GM23338 (cell line): ENCODE measurements around the gene SRSF2. TPM values are rescaled to one million over a fixed set of nuclear protein-coding genes. Genes with fewer than 3 reads are reported as not detected.

Experiments
- ATAC-seq: fragments of 200-7000 bp; cut with Tn5 transposase; 3 replicates; pipeline ENCODE4 v1.9.1; 2020
- DNase-seq: peaks from one replicate; pipeline ENCODE4 v3.0.0-alpha.2; 2015; ENCODE audit warnings: low spot score
- H2AFZ ChIP-seq: fragments of 200-600 bp; sonication (generic); 2 replicates; pipeline ENCODE4 v1.8.0; 2016; ENCODE audit warnings: antibody characterized with exemption, mild to moderate bottlenecking, moderate library complexity
- H3F3A ChIP-seq: fragments of 200-600 bp; sonication (generic); replicated peaks from 2 replicates; pipeline ENCODE4 v1.8.0; 2017; ENCODE audit warnings: antibody characterized with exemption, mixed run types, low read depth
- H3K27ac ChIP-seq: fragments of 200-600 bp; sonication (generic); 2 replicates; pipeline ENCODE4 v1.6.1; 2016; ENCODE audit warnings: low read depth
- H3K27me3 ChIP-seq: fragments of 200-600 bp; sonication (generic); 2 replicates; pipeline ENCODE4 v1.8.0; 2016; ENCODE audit warnings: mild to moderate bottlenecking, mixed run types, moderate library complexity; ENCODE audit not compliant: insufficient read depth
- H3K36me3 ChIP-seq: fragments of 200-600 bp; sonication (generic); 2 replicates; pipeline ENCODE4 v1.8.0; 2016; ENCODE audit warnings: mild to moderate bottlenecking; ENCODE audit not compliant: insufficient read depth
- H3K4me1 ChIP-seq: fragments of 200-600 bp; sonication (generic); 2 replicates; pipeline ENCODE4 v1.8.0; 2016; ENCODE audit warnings: mild to moderate bottlenecking, moderate library complexity; ENCODE audit not compliant: insufficient read depth
- H3K4me2 ChIP-seq: fragments of 200-600 bp; sonication (generic); 2 replicates; pipeline ENCODE4 v1.7.1; 2017; ENCODE audit warnings: mixed run types
- H3K4me3 ChIP-seq: fragments of 200-600 bp; sonication (generic); 2 replicates; pipeline ENCODE4 v1.6.1; 2016; ENCODE audit warnings: mixed run types
- H3K79me2 ChIP-seq: fragments of 200-600 bp; sonication (generic); replicated peaks from 2 replicates; pipeline ENCODE4 v1.8.0; 2017; ENCODE audit warnings: mild to moderate bottlenecking; ENCODE audit not compliant: insufficient read depth
- H3K9me2 ChIP-seq: fragments of 200-600 bp; sonication (generic); 2 replicates; pipeline ENCODE4 v1.8.0; 2017; ENCODE audit not compliant: insufficient read depth
- H4K20me1 ChIP-seq: fragments of 200-600 bp; sonication (generic); replicated peaks from 2 replicates; pipeline ENCODE4 v1.8.0; 2017; ENCODE audit warnings: mild to moderate bottlenecking; ENCODE audit not compliant: insufficient read depth
- H3K27ac Mint-ChIP-seq: 2 replicates; pipeline ENCODE4 v1.8.0; 2020; ENCODE audit warnings: inconsistent platforms, mild to moderate bottlenecking, moderate library complexity, mixed read lengths
- H3K27me3 Mint-ChIP-seq: 3 replicates; pipeline ENCODE4 v1.8.0; 2022; ENCODE audit warnings: low read depth, mild to moderate bottlenecking, moderate library complexity, mixed read lengths, inconsistent platforms; ENCODE audit not compliant: insufficient read depth, poor library complexity
- H3K36me3 Mint-ChIP-seq: 3 replicates; pipeline ENCODE4 v1.8.0; 2021; ENCODE audit warnings: low read depth, mild to moderate bottlenecking, inconsistent platforms, moderate library complexity, mixed read lengths
- H3K4me1 Mint-ChIP-seq: 3 replicates; pipeline ENCODE4 v1.8.0; 2020; ENCODE audit warnings: mild to moderate bottlenecking, inconsistent platforms, mixed read lengths
- H3K4me3 Mint-ChIP-seq: 3 replicates; pipeline ENCODE4 v1.8.0; 2021; ENCODE audit warnings: moderate library complexity, mild to moderate bottlenecking, inconsistent platforms, mixed read lengths
- H3K9me3 Mint-ChIP-seq: 3 replicates; pipeline ENCODE4 v1.8.0; 2020; ENCODE audit warnings: moderate library complexity, mild to moderate bottlenecking, inconsistent platforms, mixed read lengths
- CREB1 ChIP-seq: fragments of 250-450 bp; sonication (Bioruptor Pico); IDR thresholded peaks from 2 replicates; pipeline ENCODE4 v1.5.0; 2020; ENCODE audit warnings: low read depth, mild to moderate bottlenecking, moderate library complexity
- EZH2 ChIP-seq: fragments of 200-600 bp; sonication (generic); IDR thresholded peaks from one replicate; pipeline ENCODE4 v1.8.0; 2017; ENCODE audit warnings: antibody characterized with exemption, mild to moderate bottlenecking, low read depth; ENCODE audit not compliant: unreplicated experiment
- JUNB ChIP-seq: IDR thresholded peaks from one replicate; pipeline ENCODE4 v1.6.1; 2016; ENCODE audit warnings: antibody characterized with exemption; ENCODE audit not compliant: unreplicated experiment
- NANOG ChIP-seq: IDR thresholded peaks from 2 replicates; pipeline ENCODE4 v1.6.1; 2016; ENCODE audit warnings: antibody characterized with exemption, borderline replicate concordance
- POLR2AphosphoS5 ChIP-seq: IDR thresholded peaks from 2 replicates; pipeline ENCODE4 v1.6.1; 2016; ENCODE audit warnings: antibody characterized with exemption, low read depth
- STAT1 ChIP-seq: IDR thresholded peaks from one replicate; pipeline ENCODE4 v1.6.1; 2016; ENCODE audit warnings: antibody characterized with exemption; ENCODE audit not compliant: unreplicated experiment
- ZNF114 ChIP-seq: fragments of 250-450 bp; sonication (Bioruptor Pico); IDR thresholded peaks from 2 replicates; pipeline ENCODE4 v1.5.0; 2020; ENCODE audit warnings: mild to moderate bottlenecking, moderate library complexity
- polyA plus RNA-seq: library from polyadenylated mRNA; unstranded; fragments of >200 nt; fragmentation: Nextera tagmentation; extraction: Ambion mirVana; gene quantifications from 2 replicates; pipeline ENCODE4 v1.2.1, GENCODE V29; 2016
- total RNA-seq: library from RNA; depleted of rRNA; stranded (reverse); fragments of >200 nt; shearing (Covaris generic); gene quantifications from 2 replicates; pipeline ENCODE4 v1.2.3, GENCODE V29; 2014
- TF ChIP-seq, protein P1 (sequence below): IDR thresholded peaks from 2 replicates; pipeline ENCODE4 v1.6.1; 2016; ENCODE audit warnings: antibody characterized with exemption
- TF ChIP-seq, protein P2 (sequence below): IDR thresholded peaks from one replicate; pipeline ENCODE4 v1.6.1; 2018; ENCODE audit warnings: antibody characterized with exemption; ENCODE audit not compliant: unreplicated experiment
- TF ChIP-seq, protein P3 (sequence below), 2 experiments: fragments of 200-600 bp in 1 of 2; sonication (generic) in 1 of 2; conservative IDR thresholded peaks; 2 replicates each; pipeline versions ENCODE4 v1.5.1 to v1.6.1; 2016 to 2017; ENCODE audit warnings: antibody characterized with exemption in 2 of 2, low read depth in 2 of 2, mild to moderate bottlenecking in 2 of 2, moderate library complexity in 1 of 2

Gene SRSF2
- total and polyA plus RNA-seq, 2 experiments from 2014 or later: 317 to 547 TPM

DNA sequence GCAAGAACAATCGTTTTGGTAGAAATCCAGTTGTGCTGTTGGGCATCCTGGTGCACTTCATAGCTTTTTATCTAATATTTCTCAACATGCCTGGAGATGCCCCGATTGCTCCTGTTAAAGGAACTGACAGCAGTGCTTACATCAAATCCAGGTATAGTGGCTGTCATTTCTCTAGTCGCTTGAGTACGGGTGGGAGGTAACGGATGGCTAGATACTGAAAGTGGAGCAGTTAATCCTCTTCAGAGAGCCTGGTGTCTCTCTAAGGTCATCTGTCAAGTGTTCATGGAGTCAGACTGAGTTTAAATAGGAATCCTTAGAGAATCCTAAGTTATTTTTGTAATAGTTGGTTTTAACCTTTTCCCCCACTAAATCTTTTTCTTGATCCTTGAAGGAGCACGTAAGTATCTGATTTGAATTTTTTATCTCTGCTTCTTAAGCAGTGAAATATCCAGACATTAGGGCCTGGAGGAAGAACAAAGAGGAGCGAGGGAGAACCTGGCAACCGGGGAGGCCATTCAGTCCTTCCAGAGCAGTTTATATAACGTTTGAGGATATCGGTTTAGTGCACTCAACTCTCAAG, 38.0 kb upstream of the SRSF2 start:
- no peak overlapping the region for H3K27ac Mint-ChIP-seq

DNA sequence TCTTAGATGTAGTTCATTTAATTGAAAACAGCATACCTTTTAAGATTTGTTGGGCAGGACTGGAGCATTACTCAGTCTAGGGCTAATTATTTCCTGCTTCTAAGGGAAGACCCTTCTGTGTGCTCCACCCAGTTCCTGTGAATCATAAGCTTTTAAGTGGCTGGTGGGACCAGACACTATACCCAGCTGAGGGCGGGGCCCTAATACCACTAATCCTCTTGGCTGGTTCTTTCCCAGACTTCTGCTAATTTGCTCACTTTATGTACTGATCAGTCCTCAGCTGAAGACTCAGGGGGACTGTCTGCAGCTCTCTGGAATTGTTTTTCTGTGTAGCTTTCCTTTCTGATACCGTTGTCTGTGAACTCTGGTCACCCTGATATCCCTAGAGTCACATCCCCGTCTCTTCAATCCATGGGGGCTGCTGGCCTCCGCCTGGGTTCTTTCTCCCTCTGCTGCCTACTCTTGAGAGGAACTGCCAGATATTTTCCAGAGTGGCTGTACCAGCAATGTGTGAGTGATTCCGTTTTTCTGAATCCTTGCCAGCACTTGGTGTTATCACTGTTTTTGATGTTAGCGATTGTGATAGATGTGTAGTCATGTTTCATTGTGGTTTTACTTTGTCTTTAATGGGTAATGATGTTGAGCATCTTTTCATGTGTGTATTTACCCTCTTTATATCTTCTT, 35.9 kb upstream of the SRSF2 start:
- Histone ChIP-seq H3K36me3 (peaks cover 10% of the 10 kb centered on the region; the same call in 1 of the 2 replicates), H3K4me3 (no peak overlapping the region), H2AFZ (no peak overlapping the region), H3K27ac (no peak overlapping the region), H3F3A (no peaks in the 10 kb centered on the region), H4K20me1 (0 out of 2 replicates have a peak, but pooled peaks cover 3% of the 10 kb centered on the region), H3K9me2 (no peaks in the 10 kb centered on the region), H3K4me2 (no peak overlapping the region), H3K27me3 (no peaks in the 10 kb centered on the region), H3K79me2 (no peaks in the 10 kb centered on the region), H3K4me1 (no peaks in the 10 kb centered on the region)
- ATAC-seq: no peak
- no peaks in the 10 kb centered on the region for H3K9me3 Mint-ChIP-seq
- no peak overlapping the region for H3K4me3 Mint-ChIP-seq
- no peak for DNase-seq
- H3K36me3 Mint-ChIP-seq: peaks cover 32% of the 10 kb centered on the region; the same call in 2 of the 3 replicates
- peaks cover 10% of the 10 kb centered on the region for H3K27me3 Mint-ChIP-seq
- TF ChIP-seq STAT1: no peak
- TF ChIP-seq POLR2AphosphoS5: no peak
- TF ChIP-seq NANOG: no peak
- no peak for TF ChIP-seq EZH2
- no peak for TF ChIP-seq ZNF114 (CRISPR knock-in tag)
- TF ChIP-seq, protein P1, sequence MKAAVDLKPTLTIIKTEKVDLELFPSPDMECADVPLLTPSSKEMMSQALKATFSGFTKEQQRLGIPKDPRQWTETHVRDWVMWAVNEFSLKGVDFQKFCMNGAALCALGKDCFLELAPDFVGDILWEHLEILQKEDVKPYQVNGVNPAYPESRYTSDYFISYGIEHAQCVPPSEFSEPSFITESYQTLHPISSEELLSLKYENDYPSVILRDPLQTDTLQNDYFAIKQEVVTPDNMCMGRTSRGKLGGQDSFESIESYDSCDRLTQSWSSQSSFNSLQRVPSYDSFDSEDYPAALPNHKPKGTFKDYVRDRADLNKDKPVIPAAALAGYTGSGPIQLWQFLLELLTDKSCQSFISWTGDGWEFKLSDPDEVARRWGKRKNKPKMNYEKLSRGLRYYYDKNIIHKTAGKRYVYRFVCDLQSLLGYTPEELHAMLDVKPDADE: no peak
- no peak for TF ChIP-seq CREB1 (CRISPR knock-in tag)
- TF ChIP-seq, protein P2, sequence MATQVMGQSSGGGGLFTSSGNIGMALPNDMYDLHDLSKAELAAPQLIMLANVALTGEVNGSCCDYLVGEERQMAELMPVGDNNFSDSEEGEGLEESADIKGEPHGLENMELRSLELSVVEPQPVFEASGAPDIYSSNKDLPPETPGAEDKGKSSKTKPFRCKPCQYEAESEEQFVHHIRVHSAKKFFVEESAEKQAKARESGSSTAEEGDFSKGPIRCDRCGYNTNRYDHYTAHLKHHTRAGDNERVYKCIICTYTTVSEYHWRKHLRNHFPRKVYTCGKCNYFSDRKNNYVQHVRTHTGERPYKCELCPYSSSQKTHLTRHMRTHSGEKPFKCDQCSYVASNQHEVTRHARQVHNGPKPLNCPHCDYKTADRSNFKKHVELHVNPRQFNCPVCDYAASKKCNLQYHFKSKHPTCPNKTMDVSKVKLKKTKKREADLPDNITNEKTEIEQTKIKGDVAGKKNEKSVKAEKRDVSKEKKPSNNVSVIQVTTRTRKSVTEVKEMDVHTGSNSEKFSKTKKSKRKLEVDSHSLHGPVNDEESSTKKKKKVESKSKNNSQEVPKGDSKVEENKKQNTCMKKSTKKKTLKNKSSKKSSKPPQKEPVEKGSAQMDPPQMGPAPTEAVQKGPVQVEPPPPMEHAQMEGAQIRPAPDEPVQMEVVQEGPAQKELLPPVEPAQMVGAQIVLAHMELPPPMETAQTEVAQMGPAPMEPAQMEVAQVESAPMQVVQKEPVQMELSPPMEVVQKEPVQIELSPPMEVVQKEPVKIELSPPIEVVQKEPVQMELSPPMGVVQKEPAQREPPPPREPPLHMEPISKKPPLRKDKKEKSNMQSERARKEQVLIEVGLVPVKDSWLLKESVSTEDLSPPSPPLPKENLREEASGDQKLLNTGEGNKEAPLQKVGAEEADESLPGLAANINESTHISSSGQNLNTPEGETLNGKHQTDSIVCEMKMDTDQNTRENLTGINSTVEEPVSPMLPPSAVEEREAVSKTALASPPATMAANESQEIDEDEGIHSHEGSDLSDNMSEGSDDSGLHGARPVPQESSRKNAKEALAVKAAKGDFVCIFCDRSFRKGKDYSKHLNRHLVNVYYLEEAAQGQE: no peak
- TF ChIP-seq, protein P3, sequence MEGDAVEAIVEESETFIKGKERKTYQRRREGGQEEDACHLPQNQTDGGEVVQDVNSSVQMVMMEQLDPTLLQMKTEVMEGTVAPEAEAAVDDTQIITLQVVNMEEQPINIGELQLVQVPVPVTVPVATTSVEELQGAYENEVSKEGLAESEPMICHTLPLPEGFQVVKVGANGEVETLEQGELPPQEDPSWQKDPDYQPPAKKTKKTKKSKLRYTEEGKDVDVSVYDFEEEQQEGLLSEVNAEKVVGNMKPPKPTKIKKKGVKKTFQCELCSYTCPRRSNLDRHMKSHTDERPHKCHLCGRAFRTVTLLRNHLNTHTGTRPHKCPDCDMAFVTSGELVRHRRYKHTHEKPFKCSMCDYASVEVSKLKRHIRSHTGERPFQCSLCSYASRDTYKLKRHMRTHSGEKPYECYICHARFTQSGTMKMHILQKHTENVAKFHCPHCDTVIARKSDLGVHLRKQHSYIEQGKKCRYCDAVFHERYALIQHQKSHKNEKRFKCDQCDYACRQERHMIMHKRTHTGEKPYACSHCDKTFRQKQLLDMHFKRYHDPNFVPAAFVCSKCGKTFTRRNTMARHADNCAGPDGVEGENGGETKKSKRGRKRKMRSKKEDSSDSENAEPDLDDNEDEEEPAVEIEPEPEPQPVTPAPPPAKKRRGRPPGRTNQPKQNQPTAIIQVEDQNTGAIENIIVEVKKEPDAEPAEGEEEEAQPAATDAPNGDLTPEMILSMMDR (conservative IDR thresholded peaks at IDR 0.05; ENCODE audit: low read depth in 2 of 2): no peak
- no peak overlapping the region for H3K27ac Mint-ChIP-seq
- no peaks in the 10 kb centered on the region; the same call in 2 of the 3 replicates for H3K4me1 Mint-ChIP-seq

More for the DNA sequence above, 38.0 kb upstream of the SRSF2 start:
- no peak overlapping the region for H3K27ac ChIP-seq
- no peak overlapping the region for H3K4me2 ChIP-seq
- 0 out of 2 replicates have a peak, but pooled peaks cover 3% of the 10 kb centered on the region for H4K20me1 ChIP-seq
- Mint-ChIP-seq H3K4me3 (no peak overlapping the region), H3K4me1 (no peaks in the 10 kb centered on the region; the same call in 2 of the 3 replicates), H3K27me3 (peaks cover 10% of the 10 kb centered on the region), H3K36me3 (peaks cover 27% of the 10 kb centered on the region; the same call in 2 of the 3 replicates), H3K9me3 (no peaks in the 10 kb centered on the region)
- no peaks in the 10 kb centered on the region for H3F3A ChIP-seq
- H3K9me2 ChIP-seq: no peaks in the 10 kb centered on the region
- DNase-seq (no peak), ATAC-seq (no peak)
- H3K4me3 ChIP-seq: no peak overlapping the region
- no peaks in the 10 kb centered on the region for H3K79me2 ChIP-seq
- TF ChIP-seq NANOG: no peak
- no peak for TF ChIP-seq JUNB
- TF ChIP-seq, protein P3 (conservative IDR thresholded peaks at IDR 0.05; ENCODE audit: low read depth in 2 of 2): no peak
- H3K27me3 ChIP-seq: no peaks in the 10 kb centered on the region
- peaks cover 10% of the 10 kb centered on the region; the same call in 1 of the 2 replicates for H3K36me3 ChIP-seq
- no peaks in the 10 kb centered on the region for H3K4me1 ChIP-seq
- no peak overlapping the region for H2AFZ ChIP-seq
